ENCODE measurements around the gene ZHX3.

The ZHX3 gene

GRCh38 chr20:41232973-41233926 lies 84.3 kb downstream of the ZHX3 start:
- peak overlapping the region; percentile 51 for H3K27ac ChIP-seq
- H3K36me3 ChIP-seq (replicated peaks), result no peaks in the 10 kb centered on the region
- DNase-seq, result peak; percentile 79
- no peak overlapping the region for H3K4me3 ChIP-seq (ENCODE audit: low read depth, low read length)
- in situ Hi-C loops (cut with HindIII; ENCODE audit: low pct_ligation_motif_present, low sequenced_read_pairs), result no loop called here
- TF ChIP-seq CTCF (IDR thresholded peaks at IDR 0.05; ENCODE audit: low read depth, low read length, missing control alignments), result no peak
- H3K27me3 ChIP-seq (replicated peaks), result no peaks in the 10 kb centered on the region

GRCh38 chr20:41231136-41231535 lies 86.4 kb downstream of the ZHX3 start:
- in situ Hi-C loops (cut with HindIII; ENCODE audit: low pct_ligation_motif_present, low sequenced_read_pairs), result no loop called here
- no peak for TF ChIP-seq CTCF (IDR thresholded peaks at IDR 0.05; ENCODE audit: low read depth, low read length, missing control alignments)
- Histone ChIP-seq H3K36me3 (replicated peaks) (no peaks in the 10 kb centered on the region), H3K4me3 (ENCODE audit: low read depth, low read length) (no peak overlapping the region), H3K27me3 (replicated peaks) (no peaks in the 10 kb centered on the region), H3K27ac (no peak overlapping the region)
- DNase-seq, result no peak

- in situ Hi-C loops (cut with HindIII; ENCODE audit: low pct_ligation_motif_present, low sequenced_read_pairs), result no loop called here
- Histone ChIP-seq H3K27me3 (replicated peaks) (no peaks in the 10 kb centered on the region), H3K36me3 (replicated peaks) (no peaks in the 10 kb centered on the region), H3K4me3 (ENCODE audit: low read depth, low read length) (no peak overlapping the region), H3K27ac (no peak overlapping the region)
- TF ChIP-seq CTCF (IDR thresholded peaks at IDR 0.05; ENCODE audit: low read depth, low read length, missing control alignments), result no peak
- no peak for DNase-seq
Observed at GRCh38 chr20:41230136-41230535, 87.4 kb downstream of the ZHX3 start.

- DNase-seq, result no peak
- no peak for TF ChIP-seq CTCF (IDR thresholded peaks at IDR 0.05; ENCODE audit: low read depth, low read length, missing control alignments)
- Histone ChIP-seq H3K27me3 (replicated peaks) (no peaks in the 10 kb centered on the region), H3K36me3 (replicated peaks) (no peaks in the 10 kb centered on the region), H3K27ac (no peak overlapping the region), H3K4me3 (ENCODE audit: low read depth, low read length) (no peak overlapping the region)
- in situ Hi-C loops (cut with HindIII; ENCODE audit: low pct_ligation_motif_present, low sequenced_read_pairs), result no loop called here
Observed at GRCh38 chr20:41229259-41229658, 88.3 kb downstream of the ZHX3 start.

GRCh38 chr20:41228858-41229257 lies 88.7 kb downstream of the ZHX3 start:
- in situ Hi-C loops (cut with HindIII; ENCODE audit: low pct_ligation_motif_present, low sequenced_read_pairs), result no loop called here
- Histone ChIP-seq H3K36me3 (replicated peaks) (no peaks in the 10 kb centered on the region), H3K27me3 (replicated peaks) (no peaks in the 10 kb centered on the region), H3K27ac (no peak overlapping the region), H3K4me3 (ENCODE audit: low read depth, low read length) (no peak overlapping the region)
- DNase-seq, result no peak
- no peak for TF ChIP-seq CTCF (IDR thresholded peaks at IDR 0.05; ENCODE audit: low read depth, low read length, missing control alignments)

All from brain microvascular endothelial cell (primary cell).